ENCODE data around the gene DNMT3A.

GRCh38 chr2:25283921-25284320, 57.8 kb downstream of the DNMT3A start:
- TF ChIP-seq POLR2A (IDR thresholded peaks at IDR 0.05; ENCODE audit: low read depth, low read length): no peak
- TF ChIP-seq POLR2AphosphoS5 (IDR thresholded peaks at IDR 0.05; ENCODE audit: low read depth, low read length): no peak
- no peak for TF ChIP-seq TAF1 (IDR thresholded peaks at IDR 0.05; ENCODE audit: low read depth, low read length)

All from GM12891 (cell line).